Measurements from ENCODE around the gene LAMTOR2. TPM values are rescaled to one million over a fixed set of nuclear protein-coding genes. Genes with fewer than 3 reads are reported as not detected.

LAMTOR2 gene
- polyA plus RNA-seq, 3 donors: 99.8 to 227 (median 210) TPM

- Mint-ChIP-seq H3K36me3 (peaks cover 22 to 38% of the 10 kb centered on the region in 2 donors), H3K27me3 (ENCODE audit: low read depth in 3 of 3) (peaks cover 9 to 14% (median 13%) of the 10 kb centered on the region in 3 donors), H3K9me3 (peaks cover 0 to 6% (median 0%) of the 10 kb centered on the region in 7 donors), H3K27ac (peak overlapping the region in 2 of 7 donors; percentile 84 to 91), H3K4me3 (peak overlapping the region; percentile 91 to 94), H3K4me1 (peaks cover 19% of the 10 kb centered on the region)
- intact Hi-C loops (cut with micrococcal nuclease): loop anchor here (2.0 to 5.0 kb wide), 2 partner anchors 34 to 36 kb away; partner anchors contain the start of gene LAMTOR2 (in 1 of the 2)
- TF ChIP-seq, protein P1, sequence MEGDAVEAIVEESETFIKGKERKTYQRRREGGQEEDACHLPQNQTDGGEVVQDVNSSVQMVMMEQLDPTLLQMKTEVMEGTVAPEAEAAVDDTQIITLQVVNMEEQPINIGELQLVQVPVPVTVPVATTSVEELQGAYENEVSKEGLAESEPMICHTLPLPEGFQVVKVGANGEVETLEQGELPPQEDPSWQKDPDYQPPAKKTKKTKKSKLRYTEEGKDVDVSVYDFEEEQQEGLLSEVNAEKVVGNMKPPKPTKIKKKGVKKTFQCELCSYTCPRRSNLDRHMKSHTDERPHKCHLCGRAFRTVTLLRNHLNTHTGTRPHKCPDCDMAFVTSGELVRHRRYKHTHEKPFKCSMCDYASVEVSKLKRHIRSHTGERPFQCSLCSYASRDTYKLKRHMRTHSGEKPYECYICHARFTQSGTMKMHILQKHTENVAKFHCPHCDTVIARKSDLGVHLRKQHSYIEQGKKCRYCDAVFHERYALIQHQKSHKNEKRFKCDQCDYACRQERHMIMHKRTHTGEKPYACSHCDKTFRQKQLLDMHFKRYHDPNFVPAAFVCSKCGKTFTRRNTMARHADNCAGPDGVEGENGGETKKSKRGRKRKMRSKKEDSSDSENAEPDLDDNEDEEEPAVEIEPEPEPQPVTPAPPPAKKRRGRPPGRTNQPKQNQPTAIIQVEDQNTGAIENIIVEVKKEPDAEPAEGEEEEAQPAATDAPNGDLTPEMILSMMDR (IDR thresholded peaks at IDR 0.05): no peak
- Histone ChIP-seq H3K36me3 (replicated peaks in 1 of 2; ENCODE audit: control insufficient read depth in 1 of 2, insufficient read depth in 2 of 2, low read length in 2 of 2) (peaks cover 14 to 27% of the 10 kb centered on the region in 2 donors), H3K79me2 (ENCODE audit: insufficient read depth, low read length) (peaks cover 44% of the 10 kb centered on the region), H2AFZ (ENCODE audit: insufficient read depth, low read depth, low read length, poor library complexity, severe bottlenecking) (peak overlapping the region; percentile 74), H3K4me3 (replicated peaks in 1 of 3; ENCODE audit: low read depth in 2 of 3, low read length in 3 of 3) (peak overlapping the region in 2 of 3 experiments; percentile 81 to 92), H3K4me1 (ENCODE audit: control insufficient read depth in 1 of 2, insufficient read depth in 2 of 2, low read length in 2 of 2) (peaks cover 18 to 23% of the 10 kb centered on the region in 2 donors), H3K27me3 (ENCODE audit: control insufficient read depth in 2 of 2, insufficient read depth in 2 of 2, low read length in 2 of 2) (no peaks in the 10 kb centered on the region), H3K9me3 (replicated peaks in 1 of 2; ENCODE audit: control insufficient read depth in 1 of 2, insufficient read depth in 1 of 2, low read length in 2 of 2) (no peaks in the 10 kb centered on the region), H3K4me2 (replicated peaks; ENCODE audit: extremely low read depth, low read length, poor library complexity, severe bottlenecking) (peak overlapping the region; percentile 95), H4K20me1 (ENCODE audit: insufficient read depth, low read length) (peaks cover 18% of the 10 kb centered on the region), H3K27ac (ENCODE audit: low read depth in 1 of 2, low read length in 2 of 2) (no peak overlapping the region), H3K9ac (ENCODE audit: insufficient read depth, low read length, poor library complexity, severe bottlenecking) (no peak overlapping the region)
- DNase-seq: no peak
- WGBS (ENCODE audit: insufficient coverage): 0% methylated on average over 1 of the region's 4 CpGs
These were observed 33.5 kb upstream of the LAMTOR2 start for GRCh38 chr1:156021093-156021428.

- Histone ChIP-seq H3K27ac (ENCODE audit: low read depth in 1 of 2, low read length in 2 of 2) (no peak overlapping the region), H3K9ac (ENCODE audit: insufficient read depth, low read length, poor library complexity, severe bottlenecking) (no peak overlapping the region), H4K20me1 (ENCODE audit: insufficient read depth, low read length) (peaks cover 12% of the 10 kb centered on the region), H2AFZ (ENCODE audit: insufficient read depth, low read depth, low read length, poor library complexity, severe bottlenecking) (peak overlapping the region; percentile 35), H3K4me3 (replicated peaks in 1 of 3; ENCODE audit: low read depth in 2 of 3, low read length in 3 of 3) (no peak overlapping the region), H3K79me2 (ENCODE audit: insufficient read depth, low read length) (peaks cover 39% of the 10 kb centered on the region), H3K27me3 (ENCODE audit: control insufficient read depth in 2 of 2, insufficient read depth in 2 of 2, low read length in 2 of 2) (no peaks in the 10 kb centered on the region), H3K9me3 (replicated peaks in 1 of 2; ENCODE audit: control insufficient read depth in 1 of 2, insufficient read depth in 1 of 2, low read length in 2 of 2) (no peaks in the 10 kb centered on the region), H3K4me1 (ENCODE audit: control insufficient read depth in 1 of 2, insufficient read depth in 2 of 2, low read length in 2 of 2) (peaks cover 18 to 23% of the 10 kb centered on the region in 2 donors), H3K4me2 (replicated peaks; ENCODE audit: extremely low read depth, low read length, poor library complexity, severe bottlenecking) (no peak overlapping the region), H3K36me3 (replicated peaks in 1 of 2; ENCODE audit: control insufficient read depth in 1 of 2, insufficient read depth in 2 of 2, low read length in 2 of 2) (peaks cover 9 to 18% of the 10 kb centered on the region in 2 donors)
- peaks cover 9 to 15% (median 14%) of the 10 kb centered on the region in 3 donors for H3K27me3 Mint-ChIP-seq (ENCODE audit: low read depth in 3 of 3)
- TF ChIP-seq, protein P1 (IDR thresholded peaks at IDR 0.05): no peak
- WGBS (ENCODE audit: insufficient coverage): 50% methylated on average over 1 of the region's 2 CpGs
- H3K36me3 Mint-ChIP-seq: peaks cover 17 to 30% of the 10 kb centered on the region in 2 donors
- peaks cover 0 to 6% (median 0%) of the 10 kb centered on the region in 7 donors for H3K9me3 Mint-ChIP-seq
- no peak for DNase-seq
- intact Hi-C loops (cut with micrococcal nuclease): loop anchor here (2.0 to 5.0 kb wide), 2 partner anchors 33 to 35 kb away; partner anchors contain the start of gene LAMTOR2 (in 1 of the 2)
- H3K27ac Mint-ChIP-seq: no peak overlapping the region
- no peak overlapping the region for H3K4me3 Mint-ChIP-seq
- H3K4me1 Mint-ChIP-seq: peaks cover 19% of the 10 kb centered on the region
These were observed 32.6 kb upstream of the LAMTOR2 start for GRCh38 chr1:156021954-156022353.

Data from CD14-positive monocyte (primary cell).